ENCODE results near the gene ZNF727. TPM values are rescaled to one million over a fixed set of nuclear protein-coding genes. Genes with fewer than 3 reads are reported as not detected.
"Not testable (repeated sequence)": the region's sequence is repeated elsewhere in the genome, so short reads cannot be mapped to it uniquely, and the experiment has no call there.

Gene ZNF727
- total and polyA plus RNA-seq, 2 experiments from 2014 or later = not detected

- 16% methylated on average over 21 of the region's 21 CpGs for WGBS, 2 experiments (ENCODE audit: low coverage in 1 of 2, low lambda C conversion rate in 2 of 2, missing lambda C conversion rate in 2 of 2)
- H2AFZ ChIP-seq = no peak overlapping the region
- no peak overlapping the region for H3K4me2 ChIP-seq (ENCODE audit: unreplicated experiment)
- no peaks in the 10 kb centered on the region for H3K27me3 ChIP-seq (replicated peaks; ENCODE audit: insufficient read depth)
- H3K79me2 ChIP-seq (ENCODE audit: insufficient read depth) = no peaks in the 10 kb centered on the region
- no peak overlapping the region for H3K4me3 ChIP-seq
- no peaks in the 10 kb centered on the region for H3F3A ChIP-seq (ENCODE audit: insufficient read depth)
- in situ Hi-C loops (cut with MboI) = no loop called here
- DNase-seq = no peak
- no peak overlapping the region for H3K9ac ChIP-seq
- no peaks in the 10 kb centered on the region for H4K20me1 ChIP-seq (ENCODE audit: insufficient read depth)
- TF ChIP-seq EZH2 (IDR thresholded peaks at IDR 0.05; ENCODE audit: insufficient read depth, poor library complexity, severe bottlenecking) = no peak
- TF ChIP-seq EZH2phosphoT487 (IDR thresholded peaks at IDR 0.05; ENCODE audit: insufficient read depth, low read depth) = no peak
- H3K9me3 ChIP-seq (ENCODE audit: low read depth) = no peaks in the 10 kb centered on the region
- no peak overlapping the region for H3K27ac ChIP-seq
- H3K4me1 ChIP-seq (ENCODE audit: insufficient read depth) = no peaks in the 10 kb centered on the region
- H3K36me3 ChIP-seq (ENCODE audit: low read depth) = no peaks in the 10 kb centered on the region
- no peaks in the 10 kb centered on the region for H3K9me2 ChIP-seq (ENCODE audit: insufficient read depth)
These were observed 8.1 kb upstream of the ZNF727 start for GRCh38 chr7:64037095-64037494.

- no peak overlapping the region for H3K4me3 ChIP-seq
- no peak overlapping the region for H3K27ac ChIP-seq
- no peaks in the 10 kb centered on the region for H3K79me2 ChIP-seq (ENCODE audit: insufficient read depth)
- in situ Hi-C loops (cut with MboI) = no loop called here
- H4K20me1 ChIP-seq (ENCODE audit: insufficient read depth) = no peaks in the 10 kb centered on the region
- no peak overlapping the region for H2AFZ ChIP-seq
- no peak for DNase-seq
- no peak overlapping the region for H3K4me2 ChIP-seq (ENCODE audit: unreplicated experiment)
- 6% methylated on average over 12 of the region's 12 CpGs for WGBS, 2 experiments (ENCODE audit: low coverage in 1 of 2, low lambda C conversion rate in 2 of 2, missing lambda C conversion rate in 2 of 2)
- H3K9me2 ChIP-seq (ENCODE audit: insufficient read depth) = no peaks in the 10 kb centered on the region
- no peaks in the 10 kb centered on the region for H3K4me1 ChIP-seq (ENCODE audit: insufficient read depth)
- no peaks in the 10 kb centered on the region for H3K36me3 ChIP-seq (ENCODE audit: low read depth)
- TF ChIP-seq EZH2 (IDR thresholded peaks at IDR 0.05; ENCODE audit: insufficient read depth, poor library complexity, severe bottlenecking) = no peak
- TF ChIP-seq EZH2phosphoT487 (IDR thresholded peaks at IDR 0.05; ENCODE audit: insufficient read depth, low read depth) = no peak
- H3F3A ChIP-seq (ENCODE audit: insufficient read depth) = no peaks in the 10 kb centered on the region
- no peaks in the 10 kb centered on the region for H3K27me3 ChIP-seq (replicated peaks; ENCODE audit: insufficient read depth)
- H3K9ac ChIP-seq = no peak overlapping the region
- H3K9me3 ChIP-seq (ENCODE audit: low read depth) = peaks cover 3% of the 10 kb centered on the region
These were observed 781 bp downstream of the ZNF727 start for GRCh38 chr7:64046041-64046389.

- H3K9me2 ChIP-seq (ENCODE audit: insufficient read depth); H3K9ac ChIP-seq; H3K4me3 ChIP-seq; in situ Hi-C loops (cut with MboI); DNase-seq; H3K36me3 ChIP-seq (ENCODE audit: low read depth); H3F3A ChIP-seq (ENCODE audit: insufficient read depth); H4K20me1 ChIP-seq (ENCODE audit: insufficient read depth); H3K9me3 ChIP-seq (ENCODE audit: low read depth); H2AFZ ChIP-seq; H3K27ac ChIP-seq; H3K4me1 ChIP-seq (ENCODE audit: insufficient read depth); H3K79me2 ChIP-seq (ENCODE audit: insufficient read depth); H3K4me2 ChIP-seq (ENCODE audit: unreplicated experiment); H3K27me3 ChIP-seq (replicated peaks; ENCODE audit: insufficient read depth): not testable (repeated sequence)
- 27 to 35% methylated on average over 3 of the region's 3 CpGs for WGBS, 2 experiments (ENCODE audit: low coverage in 1 of 2, low lambda C conversion rate in 2 of 2, missing lambda C conversion rate in 2 of 2)
These were observed 32.8 kb downstream of the ZNF727 start for GRCh38 chr7:64077837-64078698.

- no peak overlapping the region for H2AFZ ChIP-seq
- H3K4me1 ChIP-seq (ENCODE audit: insufficient read depth) = no peaks in the 10 kb centered on the region
- no peak overlapping the region for H3K27ac ChIP-seq
- TF ChIP-seq EZH2phosphoT487 (IDR thresholded peaks at IDR 0.05; ENCODE audit: insufficient read depth, low read depth) = no peak
- TF ChIP-seq EZH2 (IDR thresholded peaks at IDR 0.05; ENCODE audit: insufficient read depth, poor library complexity, severe bottlenecking) = no peak
- H3K79me2 ChIP-seq (ENCODE audit: insufficient read depth) = no peaks in the 10 kb centered on the region
- H3K36me3 ChIP-seq (ENCODE audit: low read depth) = no peaks in the 10 kb centered on the region
- in situ Hi-C loops (cut with MboI) = no loop called here
- H3F3A ChIP-seq (ENCODE audit: insufficient read depth) = 0 out of 2 replicates have a peak, but pooled peaks cover 10% of the 10 kb centered on the region
- H4K20me1 ChIP-seq (ENCODE audit: insufficient read depth) = no peaks in the 10 kb centered on the region
- no peaks in the 10 kb centered on the region for H3K9me2 ChIP-seq (ENCODE audit: insufficient read depth)
- no peak overlapping the region for H3K4me3 ChIP-seq
- H3K9me3 ChIP-seq (ENCODE audit: low read depth) = peaks cover 5% of the 10 kb centered on the region
- no peak for DNase-seq
- no peak overlapping the region for H3K4me2 ChIP-seq (ENCODE audit: unreplicated experiment)
- H3K27me3 ChIP-seq (replicated peaks; ENCODE audit: insufficient read depth) = no peaks in the 10 kb centered on the region
- H3K9ac ChIP-seq = no peak overlapping the region
- 21 to 30% methylated on average over 2 of the region's 2 CpGs for WGBS, 2 experiments (ENCODE audit: low coverage in 1 of 2, low lambda C conversion rate in 2 of 2, missing lambda C conversion rate in 2 of 2)
These were observed 33.4 kb downstream of the ZNF727 start for GRCh38 chr7:64078699-64078994.

- Histone ChIP-seq H3K36me3 (ENCODE audit: low read depth) (no peaks in the 10 kb centered on the region), H3K9ac (no peak overlapping the region), H3K27ac (no peak overlapping the region), H2AFZ (no peak overlapping the region), H3K79me2 (ENCODE audit: insufficient read depth) (no peaks in the 10 kb centered on the region), H3K4me1 (ENCODE audit: insufficient read depth) (no peaks in the 10 kb centered on the region), H3K27me3 (replicated peaks; ENCODE audit: insufficient read depth) (no peaks in the 10 kb centered on the region), H3K4me2 (ENCODE audit: unreplicated experiment) (no peak overlapping the region), H3F3A (ENCODE audit: insufficient read depth) (no peaks in the 10 kb centered on the region), H3K9me3 (ENCODE audit: low read depth) (no peaks in the 10 kb centered on the region), H3K4me3 (no peak overlapping the region), H3K9me2 (ENCODE audit: insufficient read depth) (no peaks in the 10 kb centered on the region), H4K20me1 (ENCODE audit: insufficient read depth) (no peaks in the 10 kb centered on the region)
- DNase-seq = no peak
- in situ Hi-C loops (cut with MboI) = no loop called here
- WGBS, 2 experiments (ENCODE audit: low coverage in 1 of 2, low lambda C conversion rate in 2 of 2, missing lambda C conversion rate in 2 of 2) = 4 to 11% methylated on average over 3 of the region's 3 CpGs
- TF ChIP-seq EZH2phosphoT487 (IDR thresholded peaks at IDR 0.05; ENCODE audit: insufficient read depth, low read depth) (no peak), EZH2 (IDR thresholded peaks at IDR 0.05; ENCODE audit: insufficient read depth, poor library complexity, severe bottlenecking) (no peak)
These were observed 42.3 kb downstream of the ZNF727 start for GRCh38 chr7:64087501-64087900.

- H3K4me2 ChIP-seq (ENCODE audit: unreplicated experiment); H3K4me1 ChIP-seq (ENCODE audit: insufficient read depth); H3K9ac ChIP-seq; H3K27ac ChIP-seq; H3K79me2 ChIP-seq (ENCODE audit: insufficient read depth); H3K36me3 ChIP-seq (ENCODE audit: low read depth); H2AFZ ChIP-seq; H3K9me3 ChIP-seq (ENCODE audit: low read depth); DNase-seq; H4K20me1 ChIP-seq (ENCODE audit: insufficient read depth); H3K9me2 ChIP-seq (ENCODE audit: insufficient read depth); in situ Hi-C loops (cut with MboI); H3F3A ChIP-seq (ENCODE audit: insufficient read depth); H3K4me3 ChIP-seq; H3K27me3 ChIP-seq (replicated peaks; ENCODE audit: insufficient read depth): not testable (repeated sequence)
- WGBS, 2 experiments (ENCODE audit: low coverage in 1 of 2, low lambda C conversion rate in 2 of 2, missing lambda C conversion rate in 2 of 2) = 24 to 28% methylated on average over 5 of the region's 5 CpGs
These were observed 43.6 kb downstream of the ZNF727 start for GRCh38 chr7:64088863-64089262.

All from GM23248 (cell line).